GM19351 (cell line): ENCODE data around the gene ALAD.
"Not testable (repeated sequence)": the region's sequence is repeated elsewhere in the genome, so short reads cannot be mapped to it uniquely, and the experiment has no call there.

Experiments
- ATAC-seq: cut with Tn5 transposase; IDR thresholded peaks from one replicate; pipeline ENCODE4 v1.9.1; 2021; ENCODE audit warnings: mild to moderate bottlenecking, moderate library complexity; ENCODE audit not compliant: unreplicated experiment

ALAD gene

DNA sequence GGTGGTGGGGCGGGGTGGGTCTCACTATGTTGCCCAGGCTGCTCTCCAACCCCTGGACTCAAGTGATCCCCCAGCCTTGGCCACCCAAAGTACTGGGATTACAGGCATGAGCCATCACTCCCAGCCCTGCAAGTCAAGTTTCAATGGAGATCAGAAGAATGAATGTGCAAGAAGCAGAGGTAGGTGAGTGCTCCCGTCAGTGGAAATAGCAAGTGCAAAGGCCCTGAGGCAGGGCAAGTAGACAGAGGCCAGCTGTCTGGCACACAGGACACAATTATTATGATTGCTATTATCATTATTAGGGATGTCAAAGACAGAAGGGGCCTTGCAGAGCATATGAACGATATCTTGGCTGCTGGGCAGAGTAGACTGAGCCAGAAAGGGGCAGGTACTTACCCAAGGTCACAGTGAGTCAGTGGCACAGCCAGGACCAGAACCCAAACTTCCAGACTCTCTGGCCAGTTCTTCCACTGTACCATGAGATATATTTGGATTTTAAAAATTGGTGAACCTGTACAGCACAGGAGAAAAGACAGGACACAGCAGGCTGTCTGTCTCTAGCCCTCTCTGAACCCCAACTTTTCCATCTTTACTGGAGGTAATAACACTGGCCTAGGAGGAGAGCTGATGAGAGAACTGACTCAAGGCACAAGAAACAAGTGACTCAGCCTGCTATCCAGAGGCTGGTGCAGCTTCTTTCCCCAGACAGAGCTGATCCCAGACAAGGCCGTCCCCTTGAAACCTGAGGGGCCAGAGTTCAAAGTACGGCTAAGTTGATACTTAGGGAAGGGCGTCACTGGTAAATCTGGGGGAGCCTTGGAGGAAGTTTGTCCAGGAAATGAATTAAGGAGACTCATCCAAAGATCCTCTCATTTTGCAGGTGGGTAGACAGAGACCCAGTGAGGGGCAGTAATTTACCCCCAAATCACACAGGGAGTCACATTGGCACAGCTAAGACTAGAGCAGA, 25.7 kb downstream of the ALAD start:
- ATAC-seq = no peak

DNA sequence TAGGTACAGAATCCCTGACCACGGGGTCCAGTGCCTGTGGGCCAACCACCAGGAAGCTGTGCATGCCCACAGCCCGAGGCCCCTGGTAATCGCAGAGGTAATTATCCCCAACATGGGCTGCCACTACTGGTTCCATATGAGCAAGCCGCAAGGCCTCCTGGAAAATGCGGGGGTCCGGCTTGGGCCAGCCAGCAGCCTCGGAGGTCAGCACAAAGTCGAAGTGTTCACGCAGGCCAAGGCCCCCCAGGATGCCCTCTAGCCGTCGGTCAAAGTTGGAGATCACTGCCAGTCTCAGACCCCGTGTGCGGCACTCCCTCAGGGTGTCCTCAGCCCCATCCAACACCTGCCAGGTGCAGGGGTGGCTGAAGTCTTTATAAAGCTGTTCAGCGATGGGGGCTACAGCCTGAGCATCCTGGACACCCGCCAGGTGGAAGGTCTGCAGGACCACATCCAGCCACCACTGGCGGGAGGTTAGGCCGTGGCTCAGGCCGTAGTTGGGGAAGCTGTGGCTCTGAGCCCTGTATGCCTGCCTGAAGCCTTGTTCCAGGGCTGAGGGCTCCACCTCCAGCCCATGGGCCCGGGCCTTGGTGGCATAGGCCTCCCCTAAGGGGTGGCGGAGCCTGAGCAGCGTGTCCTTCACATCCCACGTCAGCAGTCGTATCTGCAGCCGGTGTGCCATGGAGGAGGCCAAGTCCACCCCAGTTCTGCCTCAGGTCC, 27.2 kb downstream of the ALAD start:
- no peak for ATAC-seq

DNA sequence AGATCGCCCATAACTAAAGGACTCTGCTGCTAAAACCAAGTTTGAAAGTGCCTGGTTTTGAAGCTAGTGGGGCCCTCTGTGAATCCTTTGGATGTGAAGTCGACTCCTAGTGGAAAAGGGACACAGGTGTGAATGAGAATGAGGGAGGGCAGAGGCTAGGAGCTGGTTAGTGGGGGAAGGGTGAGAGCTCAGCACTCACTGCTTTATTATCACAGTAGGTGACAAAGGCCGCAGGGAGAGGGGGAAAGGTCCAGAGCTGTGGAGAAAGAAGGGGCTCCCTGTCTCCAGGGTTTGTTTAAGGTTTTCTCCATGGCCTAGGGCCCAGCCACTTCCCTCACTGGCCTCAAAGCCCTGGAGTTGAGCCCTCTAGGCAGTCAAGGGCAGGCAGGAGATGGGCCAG, 27.8 kb downstream of the ALAD start:
- ATAC-seq = no peak

DNA sequence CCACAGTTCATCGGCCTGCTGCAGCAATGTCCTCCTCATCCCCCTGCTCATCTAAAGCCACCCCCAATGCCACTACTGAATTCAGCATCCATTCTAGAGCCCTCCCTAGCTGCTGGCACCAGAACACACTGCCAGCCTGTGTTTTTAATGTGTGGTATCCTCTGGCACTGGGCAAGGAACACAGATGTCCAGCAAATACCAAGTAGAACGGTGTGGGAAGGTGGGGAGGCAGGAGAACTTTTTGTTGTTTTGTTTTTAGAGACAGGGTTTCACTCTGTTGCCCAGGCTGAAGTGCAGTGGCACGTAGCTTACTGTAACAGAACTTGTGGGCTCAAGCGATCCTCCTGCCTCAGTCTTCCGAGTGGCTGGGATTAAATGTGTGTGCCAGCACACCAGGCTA, 29.0 kb downstream of the ALAD start:
- ATAC-seq = no peak

DNA sequence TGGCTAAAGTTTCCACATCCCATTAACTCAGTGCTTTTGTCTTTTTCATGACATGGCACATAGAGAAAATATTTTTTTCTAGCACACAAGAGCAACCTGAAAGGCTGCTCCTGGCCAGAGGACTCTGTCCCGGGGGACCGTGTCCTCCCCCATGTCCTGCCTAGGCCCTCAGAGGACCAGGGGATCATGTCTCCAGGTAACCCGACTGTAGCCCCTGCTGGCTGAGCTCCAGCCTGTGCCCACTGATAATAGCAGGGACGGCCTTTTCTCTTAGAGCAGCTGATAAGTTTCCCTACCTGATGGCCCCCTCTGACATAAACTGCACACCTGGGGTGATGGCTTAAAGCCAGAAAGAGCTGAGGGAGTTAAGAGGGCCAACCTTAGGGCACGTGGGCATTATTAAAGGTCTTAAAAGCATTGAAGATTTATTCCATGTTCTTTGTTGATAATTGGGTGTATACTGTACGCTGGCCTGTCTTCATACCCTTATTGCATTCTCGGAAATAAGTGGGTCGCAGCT, 30.2 kb downstream of the ALAD start:
- ATAC-seq = no peak

DNA sequence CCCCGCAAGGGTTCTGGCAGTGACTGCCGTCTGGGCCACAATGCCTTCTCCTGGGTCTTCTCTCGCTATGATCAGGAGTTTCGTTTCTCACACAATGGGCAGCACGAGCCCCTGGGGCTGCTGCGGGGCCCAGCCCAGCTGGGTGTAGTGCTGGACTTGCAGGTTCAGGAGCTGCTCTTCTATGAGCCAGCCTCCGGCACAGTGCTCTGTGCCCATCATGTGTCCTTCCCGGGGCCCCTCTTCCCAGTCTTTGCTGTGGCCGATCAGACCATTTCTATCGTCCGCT, 31.3 kb downstream of the ALAD start:
- ATAC-seq = no peak

DNA sequence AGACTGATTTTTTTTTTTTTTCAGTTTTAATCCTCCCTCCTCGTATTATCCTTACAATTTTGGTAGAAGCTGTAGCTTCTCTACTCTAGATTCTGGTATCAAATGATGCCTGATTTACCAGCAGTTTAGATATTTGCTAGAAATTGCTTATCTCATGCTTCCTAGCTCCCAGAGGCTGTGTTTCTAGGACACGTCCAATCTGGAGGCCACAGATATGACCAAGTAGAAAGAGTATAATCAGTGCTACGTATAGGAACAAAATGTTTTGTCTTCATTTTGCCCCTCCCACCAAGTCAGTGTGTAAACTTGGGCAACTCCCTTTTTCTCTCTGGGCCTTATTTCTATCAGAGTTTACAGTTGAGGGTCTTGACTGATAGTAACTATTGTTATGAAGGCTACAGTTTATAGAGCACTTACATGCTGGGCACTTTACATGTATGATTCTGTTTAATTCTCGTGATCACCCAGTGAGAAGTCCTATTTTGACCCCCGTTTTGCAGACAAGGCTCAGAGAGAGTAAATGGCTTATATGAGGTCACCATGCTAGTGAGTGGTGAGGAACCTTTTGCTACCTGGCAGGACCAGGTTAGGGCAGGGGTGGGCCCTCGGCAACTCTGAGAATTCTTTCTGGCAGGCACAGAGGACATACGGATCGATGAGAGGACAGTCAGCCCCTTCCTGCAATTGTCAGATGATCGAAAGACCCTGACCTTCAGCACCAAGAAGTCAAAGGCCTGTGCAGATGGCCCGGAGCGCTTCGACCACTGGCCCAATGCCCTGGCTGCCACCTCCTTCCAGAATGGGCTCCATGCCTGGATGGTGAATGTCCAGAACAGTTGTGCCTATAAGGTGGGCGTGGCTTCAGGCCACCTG, 31.9 kb downstream of the ALAD start:
- no peak for ATAC-seq

DNA sequence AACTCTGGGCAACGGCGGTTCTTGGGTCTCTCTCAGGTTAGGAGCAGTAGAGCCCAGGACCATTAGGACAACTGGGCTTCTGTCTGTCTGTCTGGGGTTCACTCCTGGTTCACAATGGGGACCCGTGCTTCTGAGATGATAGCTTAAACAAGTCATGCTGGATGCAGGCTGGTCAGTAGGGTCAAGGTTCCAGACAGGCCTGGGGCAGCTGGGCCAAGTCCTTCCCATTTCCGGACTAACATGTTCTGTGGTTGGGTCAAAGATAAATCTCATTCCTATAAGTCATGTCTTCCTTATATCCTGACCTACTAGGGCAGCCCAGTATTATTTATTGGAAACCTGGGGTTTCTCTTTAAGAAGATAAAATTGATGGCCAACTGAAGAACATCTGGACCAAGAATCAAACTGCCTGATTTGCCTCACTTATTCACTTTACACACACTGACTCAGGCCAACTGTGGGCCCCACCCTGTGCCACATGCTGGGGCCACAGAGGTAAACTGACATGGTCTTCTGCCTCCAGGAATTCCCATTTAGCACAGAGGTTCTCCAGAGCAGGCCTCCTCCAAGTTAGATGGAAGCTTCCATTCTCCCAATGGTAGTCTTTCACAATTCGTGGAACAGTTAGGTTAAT, 32.6 kb downstream of the ALAD start:
- ATAC-seq = no peak

DNA sequence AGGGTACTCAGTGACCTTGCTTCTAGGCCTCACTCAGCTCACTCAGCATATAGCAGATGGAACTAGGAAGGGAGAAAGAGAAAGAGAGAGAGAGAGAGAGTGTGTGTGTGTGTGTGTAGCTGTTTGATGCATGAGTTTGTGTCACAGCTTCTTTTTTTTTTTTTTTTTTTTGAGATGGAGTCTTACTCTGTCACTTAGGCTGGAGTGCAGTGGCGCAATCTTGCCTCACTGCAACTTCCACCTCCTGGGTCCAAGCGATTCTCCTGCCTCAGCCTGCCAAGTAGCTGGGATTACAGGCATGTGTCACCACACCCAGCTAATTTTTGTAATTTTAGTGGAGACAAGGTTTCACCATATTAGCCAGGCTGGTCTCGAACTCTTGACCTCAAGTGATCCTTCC, 35.4 kb downstream of the ALAD start:
- ATAC-seq = not testable (repeated sequence)

DNA sequence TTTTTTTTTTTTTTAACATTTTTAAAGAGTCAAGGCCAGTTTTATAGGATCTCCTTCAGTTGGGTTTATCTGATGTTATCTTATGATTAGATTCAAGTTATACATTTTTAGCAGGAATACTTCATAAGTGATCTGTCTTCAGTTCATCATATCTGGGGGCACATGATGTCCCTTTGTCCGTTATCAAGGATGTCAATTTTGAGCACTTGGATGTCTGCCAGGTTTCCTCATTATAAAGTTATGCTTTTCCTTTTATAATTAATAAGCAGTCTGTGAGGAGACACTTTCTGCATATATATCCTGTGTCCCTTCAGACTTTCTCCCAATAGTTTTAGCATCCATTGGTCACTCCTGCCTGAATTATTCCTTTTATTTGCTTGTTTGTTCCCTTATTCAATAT, 36.1 kb downstream of the ALAD start:
- ATAC-seq = no peak

DNA sequence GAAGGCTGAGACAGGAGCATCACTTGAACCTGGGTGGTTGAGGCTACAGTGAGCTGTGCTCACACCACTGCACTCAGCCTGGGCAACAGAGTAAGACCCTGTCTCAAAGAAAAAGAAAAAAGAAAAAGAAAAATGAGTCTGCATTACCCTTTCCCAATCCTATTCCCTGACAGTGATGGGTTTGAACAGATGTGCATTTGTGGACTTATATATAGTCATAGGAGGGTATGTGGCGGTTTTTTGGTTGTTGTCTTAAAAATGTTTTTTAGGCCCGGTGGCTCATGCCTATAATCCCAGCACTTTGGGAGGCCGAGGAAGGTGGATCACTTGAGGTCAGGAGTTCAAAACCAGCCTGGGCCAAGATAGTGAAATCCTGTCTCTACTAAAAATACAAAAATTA, 37.7 kb downstream of the ALAD start:
- ATAC-seq = no peak

DNA sequence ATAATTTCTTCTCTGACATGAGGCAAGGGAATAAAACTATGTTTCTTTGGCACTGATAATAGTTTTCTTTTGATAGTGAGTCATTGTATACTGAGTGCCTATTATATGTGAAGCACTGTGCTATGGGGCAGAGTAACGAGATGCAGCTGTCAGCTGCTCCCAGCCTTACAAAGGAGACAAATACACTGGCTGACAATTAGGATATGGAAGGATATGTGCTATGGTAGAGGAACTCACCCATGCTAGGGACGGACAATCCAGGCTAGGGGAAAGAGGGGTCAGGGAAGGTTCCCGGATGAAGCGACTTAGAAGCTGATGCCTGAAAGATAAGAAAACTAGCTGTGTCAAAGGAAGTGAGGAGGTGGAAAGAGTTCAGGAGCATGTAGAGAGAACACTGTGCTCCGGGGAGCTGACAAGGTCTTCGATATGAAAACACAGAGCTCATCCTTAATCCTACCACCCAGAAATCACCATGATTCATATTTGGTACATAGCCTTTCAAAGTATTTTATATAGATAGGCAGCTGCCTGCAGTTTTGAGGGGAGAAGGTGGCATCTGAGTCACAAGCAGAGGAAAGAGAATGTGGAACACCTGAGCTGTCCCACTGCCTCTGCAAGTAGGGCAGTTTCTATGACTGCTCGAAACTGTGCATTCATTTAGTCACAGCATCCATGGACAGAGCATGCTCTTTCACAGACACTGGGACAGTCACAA, 39.6 kb downstream of the ALAD start:
- ATAC-seq = no peak

DNA sequence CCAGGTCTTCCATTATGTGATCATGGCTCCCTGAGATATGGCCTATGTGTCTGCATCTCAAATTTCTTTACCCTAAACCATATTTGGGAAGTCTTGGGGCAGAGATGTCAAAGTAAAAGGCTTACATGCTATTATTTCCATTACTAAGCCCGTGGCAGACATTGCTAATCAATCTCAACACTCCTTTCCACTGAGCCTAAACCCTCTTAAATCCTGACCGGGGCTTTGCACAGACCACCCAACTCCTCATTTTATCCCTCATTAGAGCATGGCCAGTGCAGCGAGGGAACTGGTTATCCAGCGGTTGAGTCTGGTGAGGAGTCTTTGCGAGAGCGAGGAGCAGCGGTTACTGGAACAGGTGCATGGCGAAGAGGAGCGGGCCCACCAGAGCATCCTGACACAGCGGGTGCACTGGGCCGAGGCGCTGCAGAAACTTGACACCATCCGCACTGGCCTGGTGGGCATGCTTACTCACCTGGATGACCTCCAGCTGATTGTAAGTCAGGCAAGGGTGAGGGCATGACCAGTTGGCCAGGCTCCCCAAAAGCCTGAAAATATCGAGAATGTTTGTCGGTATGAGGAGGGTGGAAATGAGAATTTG, 40.7 kb downstream of the ALAD start:
- no peak for ATAC-seq

DNA sequence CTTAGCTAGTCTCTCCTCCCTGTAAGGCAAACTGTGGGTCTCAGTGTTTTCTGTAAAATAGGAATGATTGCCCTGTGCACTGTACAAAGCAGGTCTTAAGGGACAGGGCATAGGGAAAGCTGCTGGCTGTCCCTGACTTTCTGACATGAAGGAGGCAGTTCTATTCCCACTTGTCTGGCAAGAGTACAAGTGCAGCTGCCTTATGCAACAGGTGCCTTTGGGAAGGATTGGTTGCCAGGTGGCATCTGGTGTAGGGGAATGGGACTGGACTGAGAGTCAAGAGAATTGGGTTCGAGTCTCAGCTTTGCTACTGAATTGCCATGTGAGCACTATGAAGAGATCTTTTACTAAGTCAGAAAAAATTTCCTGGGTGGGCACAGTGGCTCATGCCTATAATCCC, 41.7 kb downstream of the ALAD start:
- no peak for ATAC-seq

DNA sequence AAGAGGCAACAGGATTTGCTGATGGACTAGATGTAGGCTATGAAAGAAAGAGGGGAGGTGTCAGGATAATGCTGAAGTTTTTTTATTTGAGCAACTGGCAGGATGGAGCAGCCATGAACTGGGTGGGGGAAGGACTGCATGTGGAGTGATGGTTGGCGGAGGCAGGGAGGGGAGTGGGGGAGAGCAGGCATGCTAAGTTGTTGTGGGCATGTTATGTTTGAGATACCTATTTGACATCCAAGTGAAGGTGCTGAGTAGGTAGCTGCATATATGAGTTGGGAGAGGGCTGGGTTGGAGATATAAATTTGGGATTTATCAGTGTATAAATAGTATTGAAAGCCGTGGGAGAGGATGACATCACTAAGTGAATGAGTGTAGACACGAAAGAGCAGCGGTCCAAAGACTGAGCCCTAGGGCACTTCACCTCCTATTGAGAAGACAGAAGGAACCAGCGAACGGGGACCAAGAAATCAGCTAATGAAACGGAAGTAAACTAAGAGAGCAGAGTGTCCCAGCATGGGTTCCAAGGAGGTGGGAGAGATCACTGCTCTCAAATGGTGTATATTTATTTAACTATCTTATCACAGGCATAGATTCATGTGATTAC, 44.3 kb downstream of the ALAD start:
- no peak for ATAC-seq

DNA sequence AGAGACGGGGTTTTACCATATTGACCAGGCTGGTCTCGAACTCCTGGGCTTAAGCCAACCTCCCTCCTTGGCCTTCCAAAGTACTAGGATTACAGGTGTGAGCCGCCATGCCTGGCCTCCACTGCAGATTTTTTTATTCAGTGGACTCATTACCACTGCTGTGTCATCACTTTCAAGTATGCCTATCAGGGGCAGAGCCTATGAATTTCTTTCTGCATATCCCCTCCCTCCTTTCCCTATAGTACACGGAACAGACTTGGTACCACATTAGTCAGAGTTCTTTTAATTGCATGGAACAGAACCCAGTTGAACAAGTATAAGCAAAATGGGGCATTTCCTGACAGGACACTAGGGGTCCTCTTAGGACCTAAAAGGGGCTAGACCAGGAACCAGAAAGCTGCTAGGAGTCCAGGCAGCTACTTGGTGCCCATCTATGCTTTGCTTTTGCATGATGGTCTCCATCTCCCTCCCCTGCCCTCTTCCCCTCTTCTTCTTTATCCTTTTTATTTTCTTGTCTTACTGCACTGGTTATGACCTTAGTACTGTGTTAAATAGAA, 46.0 kb downstream of the ALAD start:
- ATAC-seq = no peak

DNA sequence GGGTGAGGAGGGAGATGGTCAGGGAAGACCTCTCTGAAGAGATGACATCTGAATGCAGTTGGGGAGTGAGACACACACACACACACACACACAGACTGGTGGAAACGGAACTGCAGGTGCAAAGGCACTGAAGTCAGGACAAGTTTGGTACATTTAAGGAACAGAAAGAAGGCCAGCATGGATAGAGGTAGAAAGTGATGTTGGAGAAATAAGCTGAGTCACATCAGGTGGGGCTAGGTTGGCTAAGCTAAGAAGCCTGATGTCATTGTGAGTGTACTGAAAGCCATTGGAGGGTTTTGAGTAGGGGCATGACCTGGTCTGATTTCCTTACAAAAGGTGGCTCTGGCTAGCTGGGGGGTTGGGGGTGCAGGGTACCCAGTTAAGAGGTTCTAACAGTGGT, 48.7 kb downstream of the ALAD start:
- no peak for ATAC-seq

DNA sequence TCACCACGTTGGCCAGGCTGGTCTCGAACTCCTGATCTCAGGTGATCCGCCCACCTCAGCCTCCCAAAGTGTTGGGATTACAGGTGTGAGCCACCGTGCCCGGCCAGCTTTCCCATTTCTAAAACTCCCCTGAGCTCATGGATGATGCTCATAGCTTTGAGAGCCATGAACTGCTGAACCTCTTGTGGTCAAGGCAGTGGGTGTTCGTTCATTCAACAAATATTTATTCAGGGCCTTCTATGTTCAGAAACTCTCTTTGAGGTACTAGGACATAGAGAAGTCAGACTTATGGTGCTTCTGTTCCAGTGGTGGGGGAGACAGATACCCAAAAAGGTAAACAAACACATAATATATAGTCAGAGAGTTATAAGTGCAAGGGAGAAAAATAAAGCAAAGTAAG, 49.1 kb downstream of the ALAD start:
- ATAC-seq = no peak

DNA sequence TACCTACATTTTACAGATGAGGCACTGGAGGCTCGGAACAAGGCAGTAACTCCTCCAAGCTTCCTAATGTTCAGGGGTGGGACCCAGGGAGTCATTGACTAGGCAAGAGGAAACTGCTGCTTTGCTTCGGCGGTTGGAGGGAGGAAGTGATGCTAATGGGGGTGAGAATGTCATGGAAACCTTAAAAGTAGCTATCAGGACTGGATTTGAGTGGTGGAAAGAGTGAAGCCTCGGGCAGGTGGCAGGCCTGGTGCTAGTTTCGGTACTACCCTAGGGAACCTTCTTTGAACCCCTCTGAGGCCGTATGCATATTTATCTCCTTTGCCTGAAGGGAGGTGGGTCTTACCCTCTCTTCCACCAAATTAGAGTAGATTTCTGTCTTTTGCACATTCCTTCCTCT, 50.1 kb downstream of the ALAD start:
- ATAC-seq = no peak
